GM21786 (cell line): ENCODE measurements around the gene PEX3.
"Not testable (repeated sequence)": the region's sequence is repeated elsewhere in the genome, so short reads cannot be mapped to it uniquely, and the experiment has no call there.

Experiments used
- ATAC-seq: cut with Tn5 transposase; IDR thresholded peaks from one replicate; pipeline ENCODE4 v1.9.1; 2021; ENCODE audit not compliant: unreplicated experiment

The PEX3 gene

DNA sequence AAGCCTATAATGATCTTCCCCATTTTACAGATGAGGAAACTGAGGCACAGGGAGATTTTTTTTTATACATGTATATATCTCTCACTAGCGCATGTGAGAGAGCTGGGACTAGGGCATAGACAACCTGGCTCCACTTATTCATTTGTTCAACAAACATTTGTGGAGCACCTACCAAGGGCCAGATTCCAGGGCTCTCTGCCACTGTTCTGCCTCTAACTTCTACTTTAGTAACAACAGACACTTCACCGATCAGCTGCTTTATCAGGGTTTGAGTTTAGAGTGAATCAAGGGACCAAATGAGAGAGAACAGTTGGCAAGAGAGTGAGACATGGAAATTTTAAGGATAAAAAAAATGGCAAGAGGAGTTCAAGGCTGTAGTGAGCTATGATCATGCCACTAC is 7.5 kb upstream of the PEX3 start:
- no peak for ATAC-seq

DNA sequence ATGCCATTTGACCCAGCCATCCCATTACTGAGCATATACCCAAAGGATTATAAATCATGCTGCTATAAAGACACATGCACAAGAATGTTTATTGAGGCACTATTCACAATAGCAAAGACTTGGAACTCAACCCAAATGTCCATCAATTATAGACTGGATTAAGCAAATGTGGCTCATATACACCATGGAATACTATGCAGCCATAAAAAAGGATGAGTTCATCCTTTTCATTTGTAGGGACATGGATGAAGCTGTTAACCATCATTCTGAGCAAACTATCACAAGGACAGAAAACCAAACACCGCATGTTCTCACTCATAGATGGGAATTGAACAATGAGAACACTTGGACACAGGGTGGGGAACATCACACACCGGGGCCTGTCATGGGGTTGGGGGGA is 2.7 kb upstream of the PEX3 start:
- not testable (repeated sequence) for ATAC-seq

- no peak for ATAC-seq
Measured at GRCh38 chr6:143449082-143449713, 1.4 kb upstream of the PEX3 start.

- peak; percentile 3 for ATAC-seq
Measured at GRCh38 chr6:143449714-143450452, 722 bp upstream of the PEX3 start.

DNA sequence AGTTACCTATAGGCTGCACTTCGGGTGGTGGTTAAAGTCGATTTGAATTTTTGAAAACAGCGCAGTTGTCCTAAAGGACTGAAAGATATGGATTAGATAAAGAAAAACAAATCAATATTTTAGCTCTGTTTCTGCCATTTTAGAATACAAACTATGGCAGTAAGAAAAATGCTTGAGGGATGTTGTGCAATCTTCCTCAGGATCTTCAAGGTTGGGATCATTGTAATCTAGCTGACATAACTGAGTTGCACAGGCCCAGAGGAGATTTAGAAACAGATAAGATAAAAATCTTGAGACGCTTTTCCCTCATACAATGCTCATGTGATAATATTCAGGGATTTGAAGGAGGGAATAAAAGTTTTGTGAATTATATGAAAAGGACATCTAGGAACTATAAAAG is 926 bp downstream of the PEX3 start:
- ATAC-seq = no peak

GRCh38 chr6:143457563-143458359 is 7.2 kb downstream of the PEX3 start:
- no peak for ATAC-seq

DNA sequence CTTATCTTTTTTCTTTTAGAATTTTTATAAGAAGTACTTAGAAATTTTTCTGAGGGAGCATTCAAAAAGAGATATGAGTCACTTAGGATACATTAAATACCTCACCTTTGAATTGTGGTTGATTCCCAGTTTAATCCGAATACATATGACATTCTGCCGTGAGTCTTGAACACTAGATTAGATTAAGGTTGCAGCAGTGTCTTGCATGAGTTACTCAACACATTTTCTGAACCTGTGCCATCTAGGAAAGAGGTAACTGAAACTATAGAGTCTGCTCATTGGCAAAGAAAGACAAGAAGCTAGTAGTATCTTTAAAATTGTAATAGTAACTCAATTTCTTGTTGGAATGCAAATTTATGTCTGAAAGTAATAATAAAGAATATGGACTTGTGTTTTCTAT is 14.9 kb downstream of the PEX3 start:
- no peak for ATAC-seq

- no peak for ATAC-seq
Measured at GRCh38 chr6:143468026-143468425, 17.4 kb downstream of the PEX3 start.

GRCh38 chr6:143468823-143469222 is 18.2 kb downstream of the PEX3 start:
- not testable (repeated sequence) for ATAC-seq

GRCh38 chr6:143471822-143472221 is 21.2 kb downstream of the PEX3 start:
- ATAC-seq = no peak

- ATAC-seq = no peak
Measured at GRCh38 chr6:143476545-143476944, 25.9 kb downstream of the PEX3 start.

DNA sequence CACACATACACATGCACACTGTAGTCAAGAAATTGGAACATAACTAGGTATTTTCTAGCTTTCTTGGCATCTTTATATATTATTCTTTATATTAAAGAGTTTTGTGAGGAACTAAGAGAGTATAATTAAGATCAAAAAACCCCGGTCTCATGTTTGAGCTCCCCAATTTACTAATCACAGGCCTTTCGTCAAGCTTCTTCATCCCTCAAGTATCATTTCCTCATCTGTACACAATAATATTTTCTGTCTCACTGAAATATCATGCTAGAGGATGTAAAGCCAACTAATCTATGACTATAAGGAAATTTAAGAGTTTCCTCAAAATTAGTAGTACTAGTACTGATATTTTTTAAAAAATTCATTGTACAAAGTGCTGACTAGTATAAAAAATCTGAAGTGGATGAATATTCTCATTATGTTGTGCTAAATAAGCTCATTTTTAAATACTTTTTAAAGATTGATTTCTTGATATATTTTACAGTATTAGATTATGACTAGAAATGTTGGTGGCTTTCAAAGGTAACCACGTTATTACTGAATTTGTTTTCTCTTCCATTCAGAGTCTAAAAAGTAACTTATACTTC is 28.0 kb downstream of the PEX3 start:
- no peak for ATAC-seq

GRCh38 chr6:143482593-143482992 is 32.0 kb downstream of the PEX3 start:
- no peak for ATAC-seq

GRCh38 chr6:143485967-143486366 is 35.4 kb downstream of the PEX3 start:
- no peak for ATAC-seq

- ATAC-seq = no peak
Measured at GRCh38 chr6:143486752-143487151, 36.1 kb downstream of the PEX3 start.

GRCh38 chr6:143490244-143490643 is 39.6 kb downstream of the PEX3 start:
- no peak for ATAC-seq

GRCh38 chr6:143490775-143491174 is 40.2 kb downstream of the PEX3 start:
- no peak for ATAC-seq

DNA sequence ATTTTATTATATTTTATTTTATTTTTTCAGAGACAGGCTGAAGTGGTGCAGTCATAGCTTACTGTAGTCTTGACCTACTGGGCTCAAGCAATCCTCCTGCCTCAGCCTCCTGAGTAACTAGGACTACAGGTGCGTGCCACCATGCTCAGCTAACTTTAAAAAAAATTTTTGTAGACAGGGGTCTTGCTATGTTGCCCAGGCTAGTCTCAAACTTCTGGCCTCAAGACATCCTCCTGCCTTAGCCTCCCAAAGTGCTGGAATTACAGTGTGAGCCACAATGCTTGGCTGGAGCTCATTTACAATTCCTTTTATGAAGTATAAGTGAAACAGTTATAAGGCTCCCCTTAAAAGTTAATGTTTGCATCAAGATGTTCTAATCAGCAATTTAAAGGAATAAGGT is 46.4 kb downstream of the PEX3 start:
- ATAC-seq = no peak

DNA sequence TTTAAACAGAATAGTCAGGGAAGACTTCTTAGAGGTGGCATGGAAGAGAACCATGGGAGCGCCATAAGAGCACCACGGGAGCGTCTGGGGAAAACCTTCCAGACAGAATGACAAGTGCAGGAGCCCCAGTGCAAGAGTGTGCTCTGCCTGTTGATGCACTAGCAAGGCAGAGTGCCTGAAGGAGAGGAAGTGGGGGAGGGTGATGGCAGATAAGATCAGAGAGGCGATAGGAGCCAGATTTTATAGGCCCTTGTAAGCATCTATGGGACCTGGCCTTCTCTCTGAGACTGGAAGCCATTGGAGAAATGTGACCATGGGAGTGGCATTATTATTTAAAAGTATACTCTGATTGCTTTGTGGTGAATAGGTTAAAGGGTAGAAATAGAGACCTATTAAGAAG is 47.8 kb downstream of the PEX3 start:
- no peak for ATAC-seq

- ATAC-seq = no peak
Measured at GRCh38 chr6:143501851-143502250, 51.2 kb downstream of the PEX3 start.

DNA sequence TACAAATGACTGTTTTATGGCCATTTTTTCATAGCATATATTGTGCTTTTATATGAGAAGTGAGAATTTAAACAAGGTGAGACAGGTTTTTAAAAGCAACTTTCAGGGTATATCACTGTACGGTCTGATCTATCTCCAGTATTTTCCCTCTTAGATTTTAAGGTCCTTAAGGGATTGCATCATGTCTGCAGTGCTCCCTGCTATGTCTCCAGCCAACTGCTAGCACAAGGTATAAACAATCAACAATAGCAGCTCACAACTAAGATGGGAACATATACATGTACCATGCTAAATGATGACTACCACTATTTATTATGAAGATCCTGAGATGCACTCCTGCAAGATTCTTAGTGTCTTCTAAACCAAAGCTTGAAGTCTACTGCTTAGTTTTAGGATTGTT is 53.8 kb downstream of the PEX3 start:
- no peak for ATAC-seq

GRCh38 chr6:143505111-143505510 is 54.5 kb downstream of the PEX3 start:
- peak; percentile 44 for ATAC-seq
